AG09319 (cell line): ENCODE data around the gene BHLHA15.

Experiments
- DNase-seq: peaks from one replicate; pipeline ENCODE4 v3.0.0-alpha.2; 2010; ENCODE audit warnings: low read depth; ENCODE audit errors: extremely low read depth
- CTCF ChIP-seq: IDR thresholded peaks from 2 replicates; pipeline ENCODE4 v1.5.1; 2011; ENCODE audit warnings: low read depth, mild to moderate bottlenecking, inconsistent platforms, low read length, moderate library complexity

Gene BHLHA15

GRCh38 chr7:98211676-98212531 is 665 bp downstream of the BHLHA15 start:
- no peak for DNase-seq
- no peak for TF ChIP-seq CTCF

- TF ChIP-seq CTCF = no peak
- DNase-seq = no peak
Observed at GRCh38 chr7:98212532-98213041, 1.3 kb downstream of the BHLHA15 start.

GRCh38 chr7:98213296-98213887 is 2.2 kb downstream of the BHLHA15 start:
- TF ChIP-seq CTCF = no peak
- no peak for DNase-seq

GRCh38 chr7:98213888-98214810 is 2.9 kb downstream of the BHLHA15 start:
- no peak for DNase-seq
- no peak for TF ChIP-seq CTCF

GRCh38 chr7:98214811-98215321 is 3.6 kb downstream of the BHLHA15 start:
- TF ChIP-seq CTCF = no peak
- no peak for DNase-seq

GRCh38 chr7:98215561-98216495 is 4.6 kb downstream of the BHLHA15 start:
- DNase-seq = no peak
- no peak for TF ChIP-seq CTCF
